NCI-H748 (cell line): ENCODE results near the gene ARHGAP24.

Source experiments
- DNase-seq: peaks from one replicate; lab custom pipeline; 2025; ENCODE audit not compliant: unreplicated experiment; lab: John Stamatoyannopoulos, UW

The ARHGAP24 gene

DNA sequence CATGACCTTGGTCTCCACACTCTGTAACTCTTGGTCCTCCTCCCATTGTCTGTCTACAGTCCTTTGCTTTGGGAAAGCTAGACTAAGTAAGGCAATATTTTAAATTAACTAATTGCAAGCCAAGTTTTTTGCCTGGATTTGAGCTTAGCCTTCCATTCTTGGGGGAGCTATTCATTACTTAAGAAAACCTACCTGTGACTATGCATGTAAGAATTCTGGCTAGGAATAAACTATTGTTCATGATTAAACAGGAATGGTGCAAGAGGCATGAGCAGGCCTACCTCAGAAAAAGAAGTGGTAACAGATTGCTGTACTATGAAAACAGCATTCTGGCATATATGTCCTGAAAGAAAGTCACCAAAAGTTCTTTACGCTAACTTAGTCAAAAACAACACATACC, 575.5 kb downstream of the ARHGAP24 start:
- no peak for DNase-seq
